Fibroblast of mammary gland (primary cell): Measurements from ENCODE around the gene ATG4D.
"Not testable (repeated sequence)": the region's sequence is repeated elsewhere in the genome, so short reads cannot be mapped to it uniquely, and the experiment has no call there.

Experiments used
- DNase-seq: peaks from one replicate; pipeline ENCODE4 v3.0.0-alpha.2; 2010; ENCODE audit warnings: low read depth
- H3K4me3 ChIP-seq: 2 replicates; pipeline ENCODE4 v1.5.1; 2011; ENCODE audit warnings: low read depth, mild to moderate bottlenecking, low read length, moderate library complexity; ENCODE audit not compliant: control insufficient read depth
- CTCF ChIP-seq: conservative IDR thresholded peaks from 2 replicates; pipeline ENCODE4 v1.5.1; 2011; ENCODE audit warnings: low read depth, low read length, inconsistent platforms; ENCODE audit not compliant: control insufficient read depth, insufficient read depth

Gene ATG4D

GRCh38 chr19:10544753-10545251 is 1.1 kb downstream of the ATG4D start:
- no peak for DNase-seq
- TF ChIP-seq CTCF = no peak
- H3K4me3 ChIP-seq = peak overlapping the region; percentile 74

- TF ChIP-seq CTCF = no peak
- H3K4me3 ChIP-seq = no peak overlapping the region
- no peak for DNase-seq
Observed at GRCh38 chr19:10546817-10547216, 3.1 kb downstream of the ATG4D start.

- no peak for DNase-seq
- H3K4me3 ChIP-seq = no peak overlapping the region
- no peak for TF ChIP-seq CTCF
Observed at GRCh38 chr19:10548746-10549276, 5.1 kb downstream of the ATG4D start.

GRCh38 chr19:10549733-10550132 is 6.0 kb downstream of the ATG4D start:
- no peak for TF ChIP-seq CTCF
- no peak overlapping the region for H3K4me3 ChIP-seq
- no peak for DNase-seq

- no peak overlapping the region for H3K4me3 ChIP-seq
- no peak for DNase-seq
- TF ChIP-seq CTCF = no peak
Observed at GRCh38 chr19:10550336-10550735, 6.6 kb downstream of the ATG4D start.

- not testable (repeated sequence) for H3K4me3 ChIP-seq, DNase-seq
Observed at GRCh38 chr19:10551006-10551405, 7.3 kb downstream of the ATG4D start.

GRCh38 chr19:10551698-10552301 is 8.1 kb downstream of the ATG4D start:
- DNase-seq = peak; percentile 53
- no peak overlapping the region for H3K4me3 ChIP-seq
- TF ChIP-seq CTCF = peak; percentile 37
